ENCODE measurements around the gene CCNQ. TPM values are rescaled to one million over a fixed set of nuclear protein-coding genes. Genes with fewer than 3 reads are reported as not detected.

Gene CCNQ
- total and polyA plus RNA-seq, 12 donors, result 16.9 to 132 (median 22.9) TPM

GRCh38 chrX:153640045-153640686, 41.2 kb upstream of the CCNQ start:
- DNase-seq, result no peak
- Histone ChIP-seq H3K4me3 (no peak overlapping the region), H3K27me3 (peaks cover 0 to 57% (median 32%) of the 10 kb centered on the region in 7 donors), H3K27ac (no peak overlapping the region), H3K36me3 (no peaks in the 10 kb centered on the region), H3K4me1 (peaks cover 0 to 18% (median 5%) of the 10 kb centered on the region in 9 donors), H3K9me3 (no peaks in the 10 kb centered on the region)
- intact Hi-C loops (cut with DNase I), result loop anchor here in 1 of 10 donors (10.0 kb wide), 1 partner anchor 85 kb away; no protein-coding TSS in a partner anchor
- no peak for ATAC-seq
- 76 to 85% methylated on average over 19 to 23 of the region's 23 CpGs for whole genome bisulfite sequencing, 2 donors
- TF ChIP-seq, protein P1, sequence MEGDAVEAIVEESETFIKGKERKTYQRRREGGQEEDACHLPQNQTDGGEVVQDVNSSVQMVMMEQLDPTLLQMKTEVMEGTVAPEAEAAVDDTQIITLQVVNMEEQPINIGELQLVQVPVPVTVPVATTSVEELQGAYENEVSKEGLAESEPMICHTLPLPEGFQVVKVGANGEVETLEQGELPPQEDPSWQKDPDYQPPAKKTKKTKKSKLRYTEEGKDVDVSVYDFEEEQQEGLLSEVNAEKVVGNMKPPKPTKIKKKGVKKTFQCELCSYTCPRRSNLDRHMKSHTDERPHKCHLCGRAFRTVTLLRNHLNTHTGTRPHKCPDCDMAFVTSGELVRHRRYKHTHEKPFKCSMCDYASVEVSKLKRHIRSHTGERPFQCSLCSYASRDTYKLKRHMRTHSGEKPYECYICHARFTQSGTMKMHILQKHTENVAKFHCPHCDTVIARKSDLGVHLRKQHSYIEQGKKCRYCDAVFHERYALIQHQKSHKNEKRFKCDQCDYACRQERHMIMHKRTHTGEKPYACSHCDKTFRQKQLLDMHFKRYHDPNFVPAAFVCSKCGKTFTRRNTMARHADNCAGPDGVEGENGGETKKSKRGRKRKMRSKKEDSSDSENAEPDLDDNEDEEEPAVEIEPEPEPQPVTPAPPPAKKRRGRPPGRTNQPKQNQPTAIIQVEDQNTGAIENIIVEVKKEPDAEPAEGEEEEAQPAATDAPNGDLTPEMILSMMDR (IDR thresholded peaks at IDR 0.05), result no peak

DNA sequence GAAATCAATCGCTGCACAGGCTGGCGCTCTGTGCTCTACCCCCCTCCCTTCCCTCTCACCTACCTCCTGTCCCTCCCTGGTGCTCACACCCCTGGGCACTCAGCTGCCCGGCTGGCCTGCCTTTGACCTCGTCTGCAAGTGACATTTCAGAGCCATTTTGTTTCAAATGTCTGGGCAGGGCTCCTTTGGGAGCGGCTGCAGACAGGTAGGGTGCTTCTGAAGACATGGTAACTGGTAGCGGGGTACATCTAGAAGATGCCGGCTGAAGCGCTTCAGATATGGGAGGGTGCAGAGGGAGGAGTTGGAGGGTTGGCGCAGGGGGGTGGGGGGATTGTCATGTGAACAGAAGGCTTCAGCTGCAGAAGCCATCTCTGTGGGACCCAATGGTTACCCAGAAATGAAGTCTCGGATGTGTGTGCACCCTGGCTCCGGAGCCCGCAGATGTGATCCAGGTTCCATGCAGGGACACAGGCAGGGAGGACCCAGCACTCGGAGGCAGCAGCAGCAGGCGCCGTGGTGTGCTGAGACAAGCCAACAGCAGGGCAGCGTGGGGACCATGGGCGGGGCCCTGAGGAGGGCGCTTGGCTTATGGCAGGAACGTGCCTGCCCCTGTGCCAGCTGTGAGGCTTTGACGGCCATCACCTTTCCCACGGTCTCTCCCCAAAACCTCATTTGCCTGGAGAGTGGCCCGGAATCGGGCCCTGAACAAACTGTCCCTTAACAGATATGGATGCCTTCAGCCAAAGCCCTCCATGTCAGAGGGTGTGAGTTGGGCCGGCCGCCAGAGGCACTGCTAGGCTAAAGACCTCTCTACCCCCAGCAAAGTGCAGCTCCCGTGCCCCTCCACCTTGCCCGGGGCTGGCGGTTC, 40.5 kb upstream of the CCNQ start:
- peaks cover 0 to 24% (median 7%) of the 10 kb centered on the region in 9 donors for H3K4me1 ChIP-seq
- DNase-seq (no peak), ATAC-seq (no peak)
- intact Hi-C loops (cut with DNase I), result loop anchor here in 1 of 10 donors (10.0 kb wide), 1 partner anchor 85 kb away; no protein-coding TSS in a partner anchor
- H3K27ac ChIP-seq, result no peak overlapping the region
- TF ChIP-seq, protein P1 (IDR thresholded peaks at IDR 0.05), result no peak
- no peak overlapping the region for H3K4me3 ChIP-seq
- 82 to 85% methylated on average over 20 to 28 of the region's 28 CpGs for WGBS, 2 donors
- H3K27me3 ChIP-seq, result peaks cover 0 to 51% (median 25%) of the 10 kb centered on the region in 7 donors
- H3K36me3 ChIP-seq, result no peaks in the 10 kb centered on the region
- H3K9me3 ChIP-seq, result no peaks in the 10 kb centered on the region

DNA sequence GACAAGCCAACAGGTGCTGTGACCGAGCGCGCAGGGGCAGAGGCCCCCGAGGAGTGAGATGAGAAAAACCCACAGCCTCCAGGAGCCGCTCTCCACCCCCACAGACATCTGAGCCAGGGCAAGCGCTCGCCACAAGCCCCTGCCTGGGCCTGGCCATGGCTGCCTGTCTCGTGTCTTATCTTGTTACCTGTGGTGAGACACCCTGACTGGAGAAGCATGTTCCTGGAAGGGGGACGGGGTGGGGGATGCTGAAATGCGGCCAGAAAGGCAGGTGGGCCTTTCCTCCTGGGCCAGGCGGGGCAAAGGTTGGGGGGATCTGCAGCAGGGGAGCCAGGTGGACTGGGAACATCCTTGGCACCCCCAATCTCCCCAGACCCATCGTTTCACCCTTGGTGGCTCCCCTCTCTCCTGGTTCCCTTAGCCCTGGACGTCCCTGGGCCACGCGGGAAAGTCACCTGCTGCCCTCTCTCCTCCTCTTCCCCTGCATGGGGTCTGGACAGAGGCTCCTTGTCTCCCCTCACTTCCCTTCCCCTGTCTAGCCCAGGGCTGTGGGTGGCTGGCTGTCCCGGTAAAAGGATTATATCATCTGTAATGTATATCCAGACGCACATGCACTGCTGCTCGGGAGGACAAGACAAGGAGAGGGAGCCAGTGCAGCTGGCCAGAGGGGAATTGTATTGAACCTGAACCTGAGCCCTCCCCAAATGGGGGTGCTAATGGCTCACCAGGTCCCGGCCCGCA, 39.7 kb upstream of the CCNQ start:
- WGBS, 2 donors, result 84 to 86% methylated on average over 11 to 20 of the region's 20 CpGs
- ATAC-seq, result no peak
- H3K4me1 ChIP-seq, result peaks cover 0 to 26% (median 4%) of the 10 kb centered on the region in 9 donors
- DNase-seq, result no peak
- H3K36me3 ChIP-seq, result no peaks in the 10 kb centered on the region
- TF ChIP-seq, protein P1 (IDR thresholded peaks at IDR 0.05), result no peak
- H3K4me3 ChIP-seq, result no peak overlapping the region
- no peaks in the 10 kb centered on the region for H3K9me3 ChIP-seq
- intact Hi-C loops (cut with DNase I), result no loop called here
- H3K27me3 ChIP-seq, result peaks cover 0 to 53% (median 21%) of the 10 kb centered on the region in 7 donors
- no peak overlapping the region for H3K27ac ChIP-seq

GRCh38 chrX:153638041-153638371, 39.1 kb upstream of the CCNQ start:
- H3K4me1 ChIP-seq, result peaks cover 0 to 22% (median 0%) of the 10 kb centered on the region in 9 donors
- H3K36me3 ChIP-seq, result no peaks in the 10 kb centered on the region
- H3K4me3 ChIP-seq, result no peak overlapping the region
- TF ChIP-seq, protein P1 (IDR thresholded peaks at IDR 0.05), result no peak
- intact Hi-C loops (cut with DNase I), result no loop called here
- no peaks in the 10 kb centered on the region for H3K9me3 ChIP-seq
- ATAC-seq, result no peak
- no peak for DNase-seq
- no peak overlapping the region for H3K27ac ChIP-seq
- 94% methylated on average over 5 to 6 of the region's 6 CpGs for WGBS, 2 donors
- H3K27me3 ChIP-seq, result peaks cover 0 to 48% (median 15%) of the 10 kb centered on the region in 7 donors

All from heart right ventricle (tissue), 16 donors.